ENCODE results near the gene MUC13.

- TF ChIP-seq CTCF (IDR thresholded peaks at IDR 0.05) (no peak), POLR2A (IDR thresholded peaks at IDR 0.05) (no peak)
These were observed 33.4 kb upstream of the MUC13 start for GRCh38 chr3:124967964-124968363.
